ENCODE measurements around the gene OTUD3.
A peak's percentile ranks its signal among the peaks of the same experiment; 100 is the strongest.
"Not testable (repeated sequence)": the region's sequence is repeated elsewhere in the genome, so short reads cannot be mapped to it uniquely, and the experiment has no call there.

The OTUD3 gene, protein sequence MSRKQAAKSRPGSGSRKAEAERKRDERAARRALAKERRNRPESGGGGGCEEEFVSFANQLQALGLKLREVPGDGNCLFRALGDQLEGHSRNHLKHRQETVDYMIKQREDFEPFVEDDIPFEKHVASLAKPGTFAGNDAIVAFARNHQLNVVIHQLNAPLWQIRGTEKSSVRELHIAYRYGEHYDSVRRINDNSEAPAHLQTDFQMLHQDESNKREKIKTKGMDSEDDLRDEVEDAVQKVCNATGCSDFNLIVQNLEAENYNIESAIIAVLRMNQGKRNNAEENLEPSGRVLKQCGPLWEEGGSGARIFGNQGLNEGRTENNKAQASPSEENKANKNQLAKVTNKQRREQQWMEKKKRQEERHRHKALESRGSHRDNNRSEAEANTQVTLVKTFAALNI

DNA sequence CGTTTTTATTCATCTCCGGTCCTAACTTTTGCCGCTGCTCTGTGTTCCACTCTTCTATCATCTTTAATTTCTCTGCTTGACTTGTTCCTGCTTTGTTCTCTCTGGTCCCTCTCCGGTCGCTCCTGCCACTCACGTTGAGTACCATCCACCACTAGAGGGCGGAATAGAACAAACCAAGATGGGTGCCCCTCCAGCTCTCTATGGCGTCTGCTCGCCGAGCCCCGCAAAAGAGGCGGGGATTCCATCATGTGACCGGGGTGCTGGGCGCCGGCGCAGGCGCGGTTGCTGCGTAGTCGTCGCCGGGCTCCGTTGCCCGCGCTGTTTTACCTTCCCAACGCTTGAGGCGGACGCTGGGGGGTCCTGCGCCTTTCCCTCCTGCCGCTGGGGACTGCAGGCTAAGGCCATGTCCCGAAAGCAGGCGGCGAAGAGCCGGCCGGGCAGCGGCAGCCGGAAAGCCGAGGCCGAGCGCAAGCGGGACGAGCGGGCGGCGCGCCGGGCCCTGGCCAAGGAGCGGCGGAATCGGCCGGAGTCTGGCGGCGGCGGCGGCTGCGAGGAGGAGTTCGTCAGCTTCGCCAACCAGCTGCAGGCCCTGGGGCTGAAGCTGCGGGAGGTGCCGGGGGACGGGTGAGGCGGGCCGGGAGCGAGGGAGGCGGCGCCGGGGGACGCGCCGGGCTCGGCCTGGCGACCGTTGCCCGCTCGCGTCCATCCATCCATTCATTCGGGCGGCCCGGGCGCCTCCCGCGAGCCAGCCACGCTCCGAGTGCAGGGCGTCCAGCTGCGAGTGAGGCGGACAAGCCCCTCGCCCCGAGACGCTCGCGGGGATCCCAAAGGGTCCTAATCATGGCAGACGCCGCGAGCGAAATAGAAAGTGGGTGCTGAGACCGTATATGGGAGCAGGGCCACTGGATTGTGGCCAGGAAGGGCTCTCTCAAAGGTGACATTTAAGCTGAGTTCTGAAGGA is at the start of gene OTUD3:
TSS of gene OTUD3 (plus strand) at position 285 of the 961 bp plus-strand sequence. CDS start at position 404, 119 bp downstream.
- DNase-seq = peak; percentile 96

DNA sequence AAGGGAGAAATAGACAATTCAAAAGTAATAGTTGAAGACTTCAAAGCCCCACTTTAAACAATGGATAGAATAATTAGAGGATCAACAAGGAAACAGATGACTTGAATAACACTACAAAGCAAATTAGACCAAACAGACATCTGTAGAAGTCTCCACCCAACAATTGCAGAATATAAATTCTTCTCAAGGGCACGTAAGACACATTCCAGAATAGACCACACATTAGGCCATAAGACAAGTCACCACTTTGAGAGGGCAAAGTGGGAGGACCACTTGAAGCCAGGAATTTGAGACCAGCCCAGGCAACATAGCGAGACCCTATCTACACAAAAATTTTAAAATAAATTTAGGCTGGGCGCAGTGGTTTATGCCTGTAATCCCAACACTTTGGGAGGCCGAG is 46.6 kb upstream of the OTUD3 start:
- DNase-seq = no peak

DNA sequence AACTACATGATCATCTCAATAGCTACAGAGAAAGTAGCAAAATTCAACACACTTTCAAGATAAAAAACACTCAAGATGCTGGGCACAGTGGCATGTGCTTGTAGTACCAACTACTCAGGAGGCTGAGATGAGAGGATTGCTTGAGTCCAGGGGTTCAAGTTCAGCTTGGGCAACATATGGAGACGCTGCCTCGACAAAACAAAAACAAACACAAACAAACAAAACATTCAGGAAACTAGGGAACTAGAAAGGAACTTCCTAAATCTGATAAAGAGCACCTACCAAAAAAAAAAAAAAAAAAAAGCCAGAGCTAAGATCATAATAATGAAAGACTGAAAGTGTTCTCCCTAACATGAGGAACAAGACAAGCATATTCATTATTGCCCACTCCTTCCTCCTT is 44.3 kb upstream of the OTUD3 start:
- no peak for DNase-seq

DNA sequence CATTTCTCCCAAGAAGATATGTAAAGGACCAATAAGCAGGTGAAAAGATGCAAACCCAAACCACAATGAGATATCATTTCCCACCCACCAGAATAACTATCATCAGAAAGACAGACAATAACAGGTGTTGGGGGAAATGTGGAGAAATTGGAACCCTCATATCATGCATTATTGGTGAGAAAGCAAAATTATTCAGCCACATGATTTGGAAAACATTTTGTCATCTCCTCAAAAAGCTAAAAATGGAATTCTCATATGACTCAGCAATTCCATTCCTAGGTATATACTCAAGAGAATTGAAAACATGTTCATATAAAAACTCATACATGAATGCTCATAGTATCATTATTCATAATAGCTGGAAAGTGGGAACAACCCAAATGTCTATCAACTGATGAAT is 42.0 kb upstream of the OTUD3 start:
- DNase-seq = no peak

DNA sequence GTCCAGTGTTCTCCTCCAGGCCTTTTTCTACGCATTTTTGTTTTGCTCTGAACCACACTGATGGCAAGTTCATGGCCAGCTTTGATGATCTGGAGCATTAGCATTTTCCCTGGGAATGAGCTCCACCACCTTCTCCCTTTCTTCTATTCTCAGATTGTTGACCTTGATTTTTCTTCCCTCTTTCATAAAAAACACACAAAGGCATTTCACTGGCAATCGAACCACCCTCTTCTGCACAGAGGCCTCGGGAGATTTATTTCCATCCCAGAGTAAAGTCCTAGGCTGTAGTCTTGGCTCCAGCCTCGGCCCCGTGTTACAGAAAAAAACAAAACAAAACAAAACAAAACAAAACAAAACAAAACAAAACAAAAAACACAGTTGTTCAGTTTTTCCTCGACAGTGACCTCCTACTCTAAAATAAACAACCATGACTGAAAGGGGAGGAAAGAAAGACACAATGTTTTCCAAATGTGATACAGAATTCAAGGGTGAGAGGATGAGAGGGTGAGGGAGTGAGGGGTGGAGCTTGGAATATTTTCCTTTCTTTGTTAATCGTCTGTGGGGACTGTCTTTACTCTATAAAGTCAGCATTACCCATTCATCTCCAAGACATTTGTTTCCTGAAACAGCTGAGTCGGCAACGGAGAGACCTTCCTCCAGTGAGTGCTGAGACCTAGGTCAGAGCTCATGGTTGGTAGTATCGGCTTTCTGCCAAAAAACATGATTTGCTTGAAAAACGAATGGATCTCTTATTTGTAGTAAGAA is 37.3 kb upstream of the OTUD3 start:
- no peak for DNase-seq

DNA sequence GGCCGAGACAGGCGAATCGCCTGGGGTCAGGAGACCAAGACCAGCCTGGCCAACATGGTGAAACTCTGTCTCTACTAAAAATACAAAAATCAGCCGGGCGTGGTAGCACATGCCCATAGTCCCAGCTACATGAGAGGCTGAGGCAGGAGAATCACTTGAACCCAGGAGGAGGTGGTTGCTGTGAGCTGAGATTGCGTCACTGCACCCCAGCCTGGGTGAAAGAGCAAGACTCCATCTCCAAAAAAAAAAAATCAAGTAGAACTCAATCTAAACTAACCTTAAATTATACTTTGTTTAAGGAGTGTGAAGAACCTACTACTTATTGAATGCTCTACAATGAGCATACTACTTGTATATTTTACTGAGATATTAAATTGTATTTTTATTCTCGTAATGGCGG is 36.6 kb upstream of the OTUD3 start:
- DNase-seq = no peak

DNA sequence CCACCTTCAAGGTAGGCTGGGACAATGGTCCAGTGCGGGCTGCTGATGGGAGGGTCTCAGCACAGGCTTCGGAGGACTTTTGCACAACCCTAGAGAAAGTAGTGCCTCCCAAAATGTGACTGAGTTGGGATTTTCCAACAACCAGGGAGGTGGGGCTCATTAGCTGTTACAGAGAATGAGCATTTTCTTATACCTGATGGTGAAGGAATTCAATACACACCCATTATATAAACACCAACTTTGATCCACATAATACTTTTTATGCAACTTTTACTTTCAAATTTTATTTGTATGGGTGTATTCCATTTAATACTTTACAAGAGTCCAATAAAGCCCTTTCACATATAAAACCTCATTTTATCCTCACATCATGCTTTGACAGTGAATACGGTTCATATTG is 35.9 kb upstream of the OTUD3 start:
- no peak for DNase-seq

DNA sequence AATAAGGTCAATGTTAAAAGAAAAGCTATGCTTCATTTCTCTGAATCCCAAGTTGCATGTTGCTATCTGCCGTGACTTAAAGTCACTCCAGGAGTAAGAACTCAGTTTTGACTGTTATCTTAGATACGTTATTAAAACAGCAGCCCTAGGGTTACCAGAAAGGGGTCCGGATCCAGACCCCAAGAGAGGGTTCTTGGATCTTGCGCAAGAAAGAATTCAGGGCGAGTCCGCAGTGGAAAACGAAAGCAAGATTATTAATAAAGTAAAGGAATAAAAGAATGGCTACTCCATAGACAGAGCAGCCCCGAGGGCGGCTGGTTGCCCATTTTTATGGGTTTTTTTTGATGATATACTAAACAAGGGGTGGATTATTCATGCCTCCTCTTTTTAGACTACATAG is 34.9 kb upstream of the OTUD3 start:
- not testable (repeated sequence) for DNase-seq

DNA sequence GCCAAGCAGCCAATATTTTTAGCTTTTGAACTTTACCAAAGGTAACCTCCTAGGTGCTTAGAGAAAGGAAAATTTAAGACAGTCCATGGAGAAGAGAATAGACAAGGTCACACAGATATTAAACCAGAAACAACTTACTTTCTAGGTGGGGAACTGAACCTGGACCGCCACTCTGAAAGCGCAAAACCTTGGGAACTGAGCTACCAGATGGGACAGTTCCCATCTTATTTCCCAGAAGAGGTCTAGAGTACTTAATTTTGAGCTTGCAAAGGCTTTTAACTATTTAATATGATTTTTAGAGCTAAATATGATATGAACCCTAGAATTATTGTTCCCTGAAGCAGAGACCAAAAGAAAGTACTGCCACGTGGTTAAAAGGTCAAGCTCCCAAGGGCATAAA is 32.9 kb upstream of the OTUD3 start:
- not testable (repeated sequence) for DNase-seq

DNA sequence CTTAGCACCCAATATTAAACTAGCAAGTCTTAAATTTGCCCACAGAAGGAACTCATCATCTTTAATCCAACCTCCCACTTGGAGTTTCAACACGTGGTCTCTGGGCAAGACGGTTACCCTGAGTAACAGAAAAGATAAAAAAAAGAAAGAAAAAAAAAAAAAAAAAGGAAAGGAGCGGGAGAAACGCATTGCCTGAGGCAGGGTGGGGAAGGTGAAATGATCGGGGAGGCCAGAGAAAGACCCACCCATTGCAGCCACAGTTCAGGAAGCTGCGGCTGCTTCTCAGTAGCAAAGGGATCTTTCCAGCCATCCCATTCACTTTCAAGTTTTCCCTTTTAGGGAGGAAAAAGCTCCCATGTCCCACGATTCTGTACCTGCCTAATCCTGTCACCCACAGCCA is 32.0 kb upstream of the OTUD3 start:
- DNase-seq = no peak

DNA sequence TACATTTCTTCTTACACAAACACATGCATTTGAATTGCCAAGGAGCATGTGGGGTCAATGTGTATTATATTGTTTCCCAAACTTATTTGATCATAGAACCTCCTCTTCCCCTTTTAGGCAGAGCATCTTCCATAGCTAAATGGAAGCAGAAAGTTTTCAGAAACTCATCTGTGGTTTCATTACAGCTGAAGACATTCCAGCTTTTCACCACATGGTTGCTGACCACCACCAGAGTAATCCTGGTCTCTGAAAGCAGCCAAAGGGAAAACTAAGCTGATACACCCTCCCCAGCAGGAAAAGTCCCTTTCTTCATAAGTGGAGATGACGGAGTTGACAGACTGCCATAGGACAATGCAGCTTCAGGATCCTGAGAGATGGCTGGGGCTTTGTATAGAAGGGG is 30.2 kb upstream of the OTUD3 start:
- no peak for DNase-seq

DNA sequence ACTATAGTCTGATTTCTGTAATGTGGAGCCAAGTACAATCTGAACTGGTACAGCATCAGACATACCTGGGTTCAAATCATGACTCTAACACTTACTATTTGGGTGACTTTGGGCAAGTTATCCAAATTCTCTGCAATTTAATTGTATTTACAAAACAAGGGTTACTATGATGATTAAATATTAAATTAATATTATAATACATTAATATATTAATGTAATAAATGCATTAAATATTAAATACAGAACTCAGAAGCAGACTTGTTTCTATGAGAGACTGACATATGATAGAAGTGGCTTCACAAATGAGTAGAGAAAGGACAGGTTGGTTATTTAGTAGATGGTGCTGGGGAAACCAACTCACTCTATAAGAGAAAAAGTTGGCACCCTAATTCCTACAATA is 27.3 kb upstream of the OTUD3 start:
- no peak for DNase-seq

DNA sequence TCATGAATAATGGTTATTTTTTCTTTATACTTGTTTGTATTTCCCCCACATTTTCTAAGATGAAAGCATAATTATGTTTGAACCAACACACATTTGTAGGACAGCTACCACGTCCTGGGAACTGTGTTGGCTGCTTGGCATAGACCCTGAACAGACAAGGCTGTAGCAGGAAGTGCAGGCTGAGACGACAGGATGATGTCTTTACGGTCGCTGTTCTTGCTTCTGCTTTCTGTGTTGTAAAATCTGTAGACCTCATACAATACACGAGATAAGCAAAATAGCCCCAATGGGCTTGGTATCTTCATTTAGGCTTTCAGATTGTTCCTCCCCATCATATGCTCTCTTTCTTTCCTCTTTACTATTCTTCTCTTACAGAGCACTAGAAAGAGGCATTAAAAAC is 23.3 kb upstream of the OTUD3 start:
- no peak for DNase-seq

DNA sequence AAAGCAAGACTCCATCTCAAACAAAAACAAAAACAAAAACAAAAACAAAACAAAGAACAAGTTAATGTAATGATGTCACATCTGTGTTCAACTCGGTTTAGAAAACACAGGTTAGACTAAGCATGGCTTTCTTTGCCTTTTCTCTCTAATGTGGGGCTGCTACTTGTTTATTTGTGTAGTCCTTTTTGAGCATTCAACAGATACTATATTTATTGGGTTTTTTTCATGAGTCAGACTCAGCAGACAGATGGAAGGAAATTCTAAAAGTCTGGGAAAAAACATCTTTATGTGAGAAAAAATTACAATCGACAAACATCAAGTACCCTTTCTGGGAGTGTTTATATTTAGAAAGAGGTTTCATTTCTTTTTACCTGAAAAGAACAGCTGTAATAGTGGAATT is 22.3 kb upstream of the OTUD3 start:
- DNase-seq = no peak

DNA sequence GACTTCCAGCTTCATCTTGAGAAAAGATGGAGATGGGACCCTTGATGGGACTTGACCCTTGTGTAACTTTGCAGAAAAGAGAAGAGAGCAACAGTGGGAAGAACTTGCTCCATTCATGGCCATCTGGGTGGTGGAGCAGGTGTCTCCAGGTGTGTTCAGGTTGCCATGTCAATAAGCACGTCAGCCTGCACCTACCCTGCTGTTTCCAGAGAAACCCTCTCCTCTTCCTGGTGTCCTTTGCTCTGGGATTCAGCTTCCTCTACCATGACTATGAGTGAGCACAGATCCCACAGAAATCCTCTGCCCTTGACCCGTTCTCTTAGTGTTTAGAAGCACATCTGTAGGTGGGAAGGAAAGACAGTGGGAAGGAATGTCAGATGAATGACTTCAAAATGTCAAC is 21.8 kb upstream of the OTUD3 start:
- DNase-seq = no peak

DNA sequence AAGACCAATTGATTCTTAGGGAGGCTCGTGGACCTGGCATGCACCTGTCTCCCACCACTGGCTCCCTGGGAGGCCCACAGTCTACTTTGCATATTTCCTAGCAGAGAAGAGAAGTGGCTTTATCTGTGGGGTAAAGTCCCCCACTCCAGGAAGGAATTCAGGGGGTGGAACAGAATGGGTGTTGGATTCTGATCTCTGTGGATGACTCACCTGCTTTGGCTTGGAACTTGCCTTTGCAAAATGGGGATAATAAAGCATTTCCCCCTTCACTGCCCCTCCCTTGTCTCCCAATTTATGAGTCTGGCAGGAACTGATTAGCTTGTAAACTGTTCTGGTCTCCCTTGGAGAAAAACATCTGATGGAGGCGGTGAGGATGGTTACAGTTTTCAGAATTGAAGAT is 21.2 kb upstream of the OTUD3 start:
- DNase-seq = no peak

DNA sequence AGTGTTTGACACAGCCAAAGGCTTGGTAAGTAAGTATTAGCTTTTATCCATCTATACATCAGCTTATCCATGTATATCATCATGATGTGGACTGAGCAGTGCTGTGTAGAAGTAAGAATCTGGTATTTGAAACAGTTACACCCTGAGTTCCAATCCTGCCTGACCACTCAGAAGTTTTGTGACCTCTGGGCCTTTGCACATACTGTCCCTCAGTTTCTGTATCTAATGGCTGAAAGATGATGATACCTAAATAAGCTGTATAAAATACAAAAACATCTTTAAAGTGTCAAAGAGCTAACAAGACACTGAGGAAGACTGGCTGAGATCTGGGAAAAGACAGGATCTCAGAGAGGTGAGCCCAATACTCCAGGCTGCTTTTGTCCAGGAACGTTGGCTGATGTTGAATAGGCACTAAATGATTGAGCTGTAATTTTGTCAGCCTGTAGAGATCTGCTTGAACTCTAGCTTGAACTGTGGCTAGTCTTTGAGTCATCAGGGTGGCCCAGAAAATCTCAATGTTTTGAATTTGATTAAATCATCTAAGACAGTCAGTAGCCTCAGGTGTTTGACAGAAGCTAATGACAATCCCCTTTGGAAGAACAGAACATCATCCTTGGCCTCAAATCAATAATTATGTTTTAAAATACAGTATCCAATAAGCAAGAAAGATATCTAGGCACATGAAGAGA is 20.2 kb upstream of the OTUD3 start:
- no peak for DNase-seq

DNA sequence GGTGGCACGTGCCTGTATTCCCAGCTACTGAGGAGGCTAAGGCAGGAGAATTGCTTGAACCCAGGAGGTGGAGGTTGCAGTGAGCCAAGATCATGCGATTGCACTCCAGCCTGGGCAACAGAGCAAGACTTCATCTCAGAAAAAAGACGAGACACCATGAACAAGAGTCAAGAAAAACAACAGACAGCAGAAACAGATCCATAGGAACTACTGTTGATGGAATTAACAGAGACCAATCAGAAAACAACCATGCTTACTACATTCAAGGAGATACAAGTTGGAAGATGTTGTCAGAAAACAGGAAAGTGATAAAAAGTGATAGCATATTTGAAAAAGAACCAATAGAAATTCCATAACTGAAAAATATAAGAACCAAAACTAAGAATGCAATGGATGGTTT is 19.3 kb upstream of the OTUD3 start:
- no peak for DNase-seq

DNA sequence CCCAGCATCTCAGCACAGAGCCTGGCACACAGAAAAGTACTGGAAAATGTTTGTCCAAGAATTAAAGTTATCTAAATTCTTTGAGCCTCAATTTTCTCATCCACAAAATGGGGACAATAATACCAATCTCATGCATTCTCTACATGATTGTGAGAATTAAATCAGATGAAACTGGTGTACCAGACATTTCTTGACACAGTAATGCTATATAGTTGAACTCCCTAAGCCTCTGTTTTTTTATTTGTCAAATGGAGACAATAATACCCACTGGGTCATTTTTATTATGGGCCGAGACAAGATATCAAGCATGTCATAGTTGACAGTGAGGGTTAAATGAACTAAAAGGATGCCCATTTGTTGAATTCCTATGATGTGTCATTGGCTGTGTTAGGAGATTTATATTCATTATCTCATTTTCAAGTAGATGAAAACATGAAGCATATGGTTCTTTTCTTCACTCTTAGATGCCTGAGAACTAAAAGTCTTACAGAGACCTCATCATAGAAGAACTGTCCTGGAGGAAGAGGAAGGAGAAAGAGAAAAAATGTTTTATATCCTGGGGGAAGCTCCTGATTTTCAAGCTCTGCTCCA is 17.5 kb upstream of the OTUD3 start:
- DNase-seq = no peak

DNA sequence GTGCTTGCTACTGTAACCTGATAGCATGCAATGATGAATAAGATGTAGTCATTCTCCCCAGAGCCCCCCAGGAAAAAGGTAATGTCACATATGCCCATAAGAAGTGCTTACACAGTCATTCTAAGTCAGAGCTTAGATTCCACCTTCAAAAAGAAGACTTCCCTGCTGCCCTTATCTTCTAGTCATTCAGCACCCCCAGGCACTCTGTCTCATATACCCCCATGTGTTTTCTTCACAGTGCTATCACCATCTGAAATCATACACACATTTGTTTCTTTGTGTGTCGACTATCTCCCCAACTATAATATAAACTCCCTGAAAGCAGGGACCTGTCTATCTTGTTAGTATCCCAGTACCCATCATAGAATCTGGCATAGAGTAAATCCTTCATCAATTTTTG is 16.2 kb upstream of the OTUD3 start:
- no peak for DNase-seq

DNA sequence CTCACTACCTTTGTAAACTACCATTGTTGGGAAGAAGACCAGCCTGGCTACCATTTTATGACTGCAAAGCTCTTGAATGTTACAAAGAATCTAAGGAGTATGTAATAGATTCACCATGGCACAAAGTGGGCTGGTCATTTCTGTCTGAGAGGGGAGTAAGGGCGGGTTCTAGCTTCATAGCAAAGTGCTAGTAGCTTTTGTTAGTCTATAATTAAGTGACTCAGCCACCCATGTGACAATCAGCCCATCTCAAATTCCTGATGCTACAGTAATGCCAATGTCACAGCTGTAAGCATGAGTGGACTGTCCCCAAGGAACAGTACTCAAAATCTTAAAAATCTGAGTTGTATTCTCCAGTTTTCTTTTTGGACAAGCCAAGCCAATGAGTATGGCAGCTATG is 15.4 kb upstream of the OTUD3 start:
- DNase-seq = no peak

DNA sequence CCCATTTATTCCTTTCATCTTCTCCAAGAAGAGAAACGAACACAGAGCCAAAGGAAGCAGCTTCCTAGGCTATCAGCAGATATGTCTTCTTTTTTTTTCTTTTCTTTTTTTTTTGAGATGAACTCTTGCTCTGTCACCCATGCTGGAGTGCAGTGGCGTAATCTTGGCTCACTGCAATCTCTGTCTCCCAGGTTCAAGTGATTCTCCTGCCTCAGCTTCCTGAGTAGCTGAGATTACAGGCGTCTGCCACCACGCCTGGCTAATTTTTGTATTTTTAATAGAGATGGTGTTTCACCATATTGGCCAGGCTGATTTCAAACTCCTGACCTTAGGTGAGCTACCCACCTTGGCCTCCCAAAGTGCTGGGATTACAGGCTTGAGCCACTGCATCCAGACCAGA is 13.6 kb upstream of the OTUD3 start:
- not testable (repeated sequence) for DNase-seq
